HEK293T (cell line): Measurements from ENCODE around the gene CD300E.

Experiments used
- ARNT ChIP-seq: fragments of 450-650 bp; IDR thresholded peaks from 2 replicates; pipeline ENCODE4 v1.6.1; 2017; ENCODE audit warnings: mild to moderate bottlenecking
- BHLHE40 ChIP-seq: fragments of 450-650 bp; IDR thresholded peaks from 2 replicates; pipeline ENCODE4 v1.6.1; 2016; ENCODE audit warnings: mild to moderate bottlenecking, moderate library complexity, borderline replicate concordance
- CTBP1 ChIP-seq: fragments of 450-650 bp; IDR thresholded peaks from 2 replicates; pipeline ENCODE4 v1.6.1; 2016; ENCODE audit warnings: borderline replicate concordance
- ELF4 ChIP-seq: fragments of 450-650 bp; IDR thresholded peaks from 2 replicates; pipeline ENCODE4 v1.6.1; 2017; ENCODE audit warnings: antibody characterized with exemption
- FOXA1 ChIP-seq: fragments of 450-650 bp; IDR thresholded peaks from 2 replicates; pipeline ENCODE4 v1.6.1; 2016; ENCODE audit warnings: mild to moderate bottlenecking
- FOXK2 ChIP-seq: fragments of 450-650 bp; IDR thresholded peaks from 2 replicates; pipeline ENCODE4 v1.6.1; 2016; ENCODE audit warnings: mild to moderate bottlenecking
- FOXM1 ChIP-seq: fragments of 450-650 bp; IDR thresholded peaks from 2 replicates; pipeline ENCODE4 v1.6.1; 2017; ENCODE audit warnings: mild to moderate bottlenecking, borderline replicate concordance
- HDGF ChIP-seq: fragments of 450-650 bp; IDR thresholded peaks from 2 replicates; pipeline ENCODE4 v1.6.1; 2017; ENCODE audit warnings: antibody characterized with exemption, borderline replicate concordance
- L3MBTL2 ChIP-seq: fragments of 450-650 bp; conservative IDR thresholded peaks from 2 replicates; pipeline ENCODE4 v1.6.1; 2016; ENCODE audit warnings: mild to moderate bottlenecking
- PKNOX1 ChIP-seq: fragments of 450-650 bp; IDR thresholded peaks from 2 replicates; pipeline ENCODE4 v1.6.1; 2016
- SP1 ChIP-seq: fragments of 450-650 bp; IDR thresholded peaks from 2 replicates; pipeline ENCODE4 v1.6.1; 2017
- SUZ12 ChIP-seq: fragments of 450-650 bp; IDR thresholded peaks from 2 replicates; pipeline ENCODE4 v1.6.1; 2016; ENCODE audit warnings: mild to moderate bottlenecking
- TARDBP ChIP-seq: fragments of 450-650 bp; IDR thresholded peaks from 2 replicates; pipeline ENCODE4 v1.6.1; 2016
- ZNF384 ChIP-seq: fragments of 450-650 bp; IDR thresholded peaks from 2 replicates; pipeline ENCODE4 v1.6.1; 2016

GRCh38 chr17:74604200-74604599 is 19.3 kb downstream of the CD300E start:
- TF ChIP-seq FOXM1: no peak
- TF ChIP-seq ELF4: no peak
- TF ChIP-seq PKNOX1: no peak
- no peak for TF ChIP-seq SUZ12
- TF ChIP-seq CTBP1: no peak
- TF ChIP-seq FOXA1: no peak
- TF ChIP-seq HDGF: no peak
- no peak for TF ChIP-seq SP1
- no peak for TF ChIP-seq TARDBP
- TF ChIP-seq FOXK2: no peak
- no peak for TF ChIP-seq BHLHE40
- TF ChIP-seq L3MBTL2: no peak
- no peak for TF ChIP-seq ARNT
- TF ChIP-seq ZNF384: no peak
